Head of caudate nucleus (tissue), 42 donors: ENCODE measurements around the gene FGFBP1.

Experiments
- DNase-seq, 42 donors: peaks; one replicate each; pipeline versions ENCODE4 v3.0.0 to v3.0.0-alpha.2; 2020 to 2021; ENCODE audit warnings: mixed read lengths in 7 of 42
- intact Hi-C: fragments of 100-400 bp; cut with DNase I; formaldehyde crosslinking; loops from one replicate; pipeline ENCODE4 v1.15.0; 2022

Gene FGFBP1

DNA sequence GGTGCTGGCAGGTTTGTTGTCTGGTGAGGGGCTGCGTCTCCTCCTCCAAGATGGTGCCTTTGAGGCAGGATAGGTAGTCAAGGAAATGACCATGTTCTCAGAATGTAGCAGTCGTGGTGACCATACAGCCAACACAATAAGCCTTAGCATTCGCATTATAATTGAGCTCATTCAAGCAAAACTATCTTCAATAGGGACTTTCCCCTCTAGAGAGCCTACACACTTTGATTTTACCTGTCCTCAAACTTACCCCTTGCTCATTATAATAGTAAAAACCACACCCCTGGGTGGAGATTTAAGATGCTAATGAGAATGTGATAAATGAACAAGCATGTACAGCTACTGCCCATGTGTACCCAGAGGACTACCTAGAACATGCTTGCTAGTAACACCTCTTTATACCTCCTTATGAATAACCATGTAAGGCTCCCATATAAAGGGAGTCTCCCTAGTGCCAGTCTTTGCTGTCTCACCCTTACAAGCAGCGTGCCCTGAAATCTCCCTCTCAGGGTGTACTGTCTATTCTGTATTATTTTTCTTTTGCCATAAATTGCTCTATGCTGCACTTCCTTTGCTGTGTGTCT, 48.2 kb downstream of the FGFBP1 start:
- no peak for DNase-seq
- intact Hi-C loops = no loop called here

DNA sequence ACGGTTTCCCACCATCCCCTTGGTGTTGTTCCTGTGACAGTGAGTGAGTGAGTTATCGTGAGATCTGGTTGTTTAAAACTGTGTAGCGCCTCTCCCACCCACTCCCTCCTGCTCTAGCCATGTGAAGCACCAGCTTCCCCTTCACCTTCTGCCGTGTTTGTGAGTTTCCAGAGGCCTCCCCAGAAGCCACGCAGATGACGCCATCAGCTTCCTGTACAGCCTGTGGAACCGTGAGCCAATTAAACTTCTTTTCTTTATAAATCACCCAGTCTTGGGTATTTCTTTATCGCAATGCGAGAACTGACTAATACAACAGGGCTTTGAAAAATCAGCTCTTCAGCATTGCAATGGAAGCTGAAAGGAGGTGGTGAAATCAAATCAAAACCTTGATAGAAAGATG, 50.0 kb downstream of the FGFBP1 start:
- DNase-seq = no peak
- intact Hi-C loops = loop anchor here (10.0 kb wide), 1 partner anchor 376 kb away; no protein-coding TSS in a partner anchor
